CD4-positive, alpha-beta T cell treated with Interleukin-4 for 4 hours (primary cell): ENCODE measurements around the gene PTPRM.
"Not testable (repeated sequence)": the region's sequence is repeated elsewhere in the genome, so short reads cannot be mapped to it uniquely, and the experiment has no call there.

Experiments
- DNase-seq: peaks from one replicate; pipeline ENCODE4 v3.0.0-alpha.2; 2020

The PTPRM gene

GRCh38 chr18:7729868-7730267 lies 162.8 kb downstream of the PTPRM start:
- no peak for DNase-seq

- DNase-seq: no peak
Observed at GRCh38 chr18:7730682-7731081, 163.6 kb downstream of the PTPRM start.

GRCh38 chr18:7733642-7734041 lies 166.5 kb downstream of the PTPRM start:
- no peak for DNase-seq

- no peak for DNase-seq
Observed at GRCh38 chr18:7735196-7735595, 168.1 kb downstream of the PTPRM start.

- DNase-seq: no peak
Observed at GRCh38 chr18:7735626-7736175, 168.6 kb downstream of the PTPRM start.

- not testable (repeated sequence) for DNase-seq
Observed at GRCh38 chr18:7736526-7736925, 169.4 kb downstream of the PTPRM start.

GRCh38 chr18:7737550-7737949 lies 170.4 kb downstream of the PTPRM start:
- no peak for DNase-seq

GRCh38 chr18:7740821-7741220 lies 173.7 kb downstream of the PTPRM start:
- DNase-seq: no peak

GRCh38 chr18:7741640-7742039 lies 174.5 kb downstream of the PTPRM start:
- no peak for DNase-seq

- no peak for DNase-seq
Observed at GRCh38 chr18:7742224-7742623, 175.1 kb downstream of the PTPRM start.

GRCh38 chr18:7743256-7743655 lies 176.1 kb downstream of the PTPRM start:
- no peak for DNase-seq

- DNase-seq: no peak
Observed at GRCh38 chr18:7746106-7746505, 179.0 kb downstream of the PTPRM start.

- no peak for DNase-seq
Observed at GRCh38 chr18:7748251-7749007, 181.3 kb downstream of the PTPRM start.

GRCh38 chr18:7749008-7749405 lies 181.9 kb downstream of the PTPRM start:
- no peak for DNase-seq

- DNase-seq: no peak
Observed at GRCh38 chr18:7749510-7749981, 182.4 kb downstream of the PTPRM start.

- DNase-seq: no peak
Observed at GRCh38 chr18:7750095-7750663, 183.1 kb downstream of the PTPRM start.

GRCh38 chr18:7750966-7751365 lies 183.8 kb downstream of the PTPRM start:
- no peak for DNase-seq

GRCh38 chr18:7754258-7754657 lies 187.1 kb downstream of the PTPRM start:
- DNase-seq: no peak

- no peak for DNase-seq
Observed at GRCh38 chr18:7754725-7755181, 187.6 kb downstream of the PTPRM start.

- DNase-seq: no peak
Observed at GRCh38 chr18:7755753-7756475, 188.8 kb downstream of the PTPRM start.

GRCh38 chr18:7757175-7757574 lies 190.1 kb downstream of the PTPRM start:
- DNase-seq: no peak

GRCh38 chr18:7758764-7759163 lies 191.6 kb downstream of the PTPRM start:
- DNase-seq: no peak
